OCI-LY1 (cell line): ENCODE data around the gene SLC5A11.

ENCODE experiments used
- CTCF ChIP-seq: fragments of 200-600 bp; sonication (generic), shearing (Covaris generic); IDR thresholded peaks from 2 replicates; pipeline ENCODE4 v1.5.1; 2017; ENCODE audit warnings: mild to moderate bottlenecking, antibody characterized with exemption, low read length, moderate library complexity, mixed read lengths
- EZH2 ChIP-seq: fragments of 200-600 bp; sonication (generic), shearing (Covaris generic); IDR thresholded peaks from 2 replicates; pipeline ENCODE4 v1.8.0; 2017; ENCODE audit warnings: borderline replicate concordance, mixed run types, mild to moderate bottlenecking, antibody characterized with exemption, low read length, moderate library complexity, mixed read lengths

DNA sequence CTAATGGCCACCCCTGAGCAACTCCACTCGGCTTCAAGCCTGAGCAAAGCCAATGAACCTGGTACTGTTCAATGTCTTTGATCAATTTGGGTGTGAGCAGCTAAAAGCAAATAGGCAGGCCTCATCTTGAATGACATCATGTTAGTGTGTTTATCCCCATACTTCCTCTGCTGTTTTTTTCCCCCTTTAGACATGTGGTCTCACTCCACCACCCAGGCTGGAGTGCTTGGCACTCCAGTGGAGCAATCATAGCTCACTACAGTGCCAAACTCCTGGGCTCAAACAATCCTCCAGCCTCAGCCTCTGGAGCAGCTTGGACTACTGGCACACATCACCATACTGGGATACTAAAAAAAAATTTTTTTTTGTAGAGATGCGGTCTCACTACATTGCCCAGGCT is 94.0 kb downstream of the SLC5A11 start:
- no peak for TF ChIP-seq CTCF
- no peak for TF ChIP-seq EZH2
